HepG2 (cell line): ENCODE measurements around the gene OR6C4. TPM values are rescaled to one million over a fixed set of nuclear protein-coding genes. Genes with fewer than 3 reads are reported as not detected.

Experiments
- MEF2D ChIP-seq: sonication (generic); formaldehyde crosslinking; IDR thresholded peaks from 2 replicates; pipeline ENCODE4 v1.5.1; 2020; ENCODE audit warnings: mild to moderate bottlenecking, missing genetic modification reagents
- MIER2 ChIP-seq: IDR thresholded peaks from 2 replicates; pipeline ENCODE4 v1.6.1; 2016; ENCODE audit warnings: missing biosample characterization, missing genetic modification reagents
- PTBP1 ChIP-seq: fragments of 200-400 bp; formaldehyde crosslinking; IDR thresholded peaks from 2 replicates; pipeline ENCODE4 v1.6.1; 2018; ENCODE audit warnings: low read length, low read depth; ENCODE audit not compliant: poor library complexity, severe bottlenecking
- RARA ChIP-seq: IDR thresholded peaks from 2 replicates; pipeline ENCODE4 v1.6.1; 2016; ENCODE audit warnings: missing genetic modification reagents, missing compliant biosample characterization
- REXO4 ChIP-seq: sonication (generic); formaldehyde crosslinking; IDR thresholded peaks from 2 replicates; pipeline ENCODE4 v1.8.0; 2022; ENCODE audit warnings: missing genetic modification reagents, mild to moderate bottlenecking, borderline replicate concordance
- SMARCE1 ChIP-seq: fragments of 450-650 bp; IDR thresholded peaks from 2 replicates; pipeline ENCODE4 v1.6.1; 2017; ENCODE audit warnings: borderline replicate concordance
- SRSF4 ChIP-seq: fragments of 200-400 bp; formaldehyde crosslinking; IDR thresholded peaks from one replicate; pipeline ENCODE4 v1.6.1; 2018; ENCODE audit warnings: mild to moderate bottlenecking, low read depth, low read length, moderate library complexity; ENCODE audit not compliant: poor library complexity, severe bottlenecking
- TAF1 ChIP-seq: sonication (generic); formaldehyde crosslinking; IDR thresholded peaks from 2 replicates; pipeline ENCODE4 v1.4.0; 2020; ENCODE audit warnings: missing genetic modification reagents
- ZMYM3 ChIP-seq: sonication (generic); formaldehyde crosslinking; IDR thresholded peaks from 2 replicates; pipeline ENCODE4 v1.5.1; 2020; ENCODE audit warnings: mild to moderate bottlenecking, missing genetic modification reagents
- ZNF138 ChIP-seq: sonication (generic); formaldehyde crosslinking; IDR thresholded peaks from 2 replicates; pipeline ENCODE4 v1.5.0; 2020; ENCODE audit warnings: mild to moderate bottlenecking, low read depth, missing genetic modification reagents
- ZNF614 ChIP-seq: IDR thresholded peaks from 2 replicates; pipeline ENCODE4 v1.6.1; 2018; ENCODE audit warnings: missing biosample characterization, missing genetic modification reagents, inconsistent platforms, borderline replicate concordance
- ZNF629 ChIP-seq: sonication (generic); formaldehyde crosslinking; conservative IDR thresholded peaks from 2 replicates; pipeline ENCODE4 v1.5.0; 2020; ENCODE audit warnings: missing genetic modification reagents
- ZSCAN9 ChIP-seq: IDR thresholded peaks from 2 replicates; pipeline ENCODE4 v1.6.1; 2016; ENCODE audit warnings: borderline replicate concordance
- polyA plus RNA-seq, 8 experiments: library from polyadenylated mRNA; depleted of rRNA in 3 of 8; stranded (reverse) in 7 of 8; unstranded in 1 of 8; fragments of >200 nt; fragmentation: Illumina TruSeq in 4 of 8; extraction: Trizol in 4 of 8; gene quantifications; 2 replicates each; pipeline versions ENCODE4 v1.2.1 to v1.2.3, GENCODE V29; 2011 to 2016; ENCODE audit warnings: low read depth in 4 of 8, missing spikeins in 1 of 8, mixed read lengths in 1 of 8; ENCODE audit not compliant: insufficient read depth in 1 of 8
- total RNA-seq, 5 experiments: library from RNA; depleted of rRNA; stranded (reverse); fragments of >200 nt; fragmentation: Illumina TruSeq; extraction: Trizol; gene quantifications; 2 replicates each; pipeline ENCODE4 v1.2.3, GENCODE V29; 2016; ENCODE audit warnings: low read depth in 1 of 5
- TF ChIP-seq, protein P1 (sequence below): IDR thresholded peaks from 2 replicates; pipeline ENCODE4 v1.6.1; 2016; ENCODE audit warnings: low read depth, borderline replicate concordance
- TF ChIP-seq, protein P2 (sequence below): sonication (generic); formaldehyde crosslinking; IDR thresholded peaks from 2 replicates; pipeline ENCODE4 v1.4.0; 2020; ENCODE audit warnings: missing genetic modification reagents, mild to moderate bottlenecking, borderline replicate concordance
- TF ChIP-seq, protein P3 (sequence below): IDR thresholded peaks from 2 replicates; pipeline ENCODE4 v1.6.1; 2016
- TF ChIP-seq, protein P4 (sequence below): sonication (generic); formaldehyde crosslinking; IDR thresholded peaks from 2 replicates; pipeline ENCODE4 v1.8.0; 2022; ENCODE audit warnings: missing genetic modification reagents, mild to moderate bottlenecking, moderate library complexity, borderline replicate concordance
- TF ChIP-seq, protein P5 (sequence below): sonication (generic); formaldehyde crosslinking; IDR thresholded peaks from 2 replicates; pipeline ENCODE4 v1.4.0; 2020; ENCODE audit warnings: missing genetic modification reagents
- TF ChIP-seq, protein P6 (sequence below): sonication (generic); formaldehyde crosslinking; conservative IDR thresholded peaks from 2 replicates; pipeline ENCODE4 v1.8.1; 2023; ENCODE audit warnings: missing genetic modification reagents
- TF ChIP-seq, protein P7 (sequence below): IDR thresholded peaks from 2 replicates; pipeline ENCODE4 v1.6.1; 2016; ENCODE audit warnings: control low read depth
- TF ChIP-seq, protein P8 (sequence below): fragments of 450-650 bp; IDR thresholded peaks from 2 replicates; pipeline ENCODE4 v1.6.1; 2017

OR6C4 gene
- total and polyA plus RNA-seq, 2 of the 13 experiments (the other 11 are each of a cell fraction or from before 2014, with no cell fraction given) = not detected

DNA sequence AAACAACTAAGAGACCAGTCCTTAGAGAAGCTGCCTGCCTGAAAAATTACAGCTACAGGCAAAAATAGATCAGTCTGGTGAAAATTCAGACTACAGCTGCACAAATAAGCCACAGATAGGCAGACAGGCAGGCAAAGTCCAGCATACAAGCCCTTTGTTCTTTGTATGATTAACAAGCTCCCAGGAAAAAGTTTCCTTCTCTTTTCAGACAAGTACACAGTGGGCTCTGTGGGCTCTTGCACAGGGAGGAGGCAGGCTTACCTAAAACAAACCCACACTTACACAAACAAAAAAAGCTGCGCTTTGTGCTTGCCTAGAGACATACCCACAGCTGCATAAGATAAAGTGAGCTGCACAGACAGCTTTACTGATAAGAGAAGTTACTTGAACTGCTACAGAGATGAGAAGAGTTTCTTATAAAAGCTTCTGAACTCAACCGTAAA lies 49.6 kb upstream of the OR6C4 start (continued):
- TF ChIP-seq, protein P1, sequence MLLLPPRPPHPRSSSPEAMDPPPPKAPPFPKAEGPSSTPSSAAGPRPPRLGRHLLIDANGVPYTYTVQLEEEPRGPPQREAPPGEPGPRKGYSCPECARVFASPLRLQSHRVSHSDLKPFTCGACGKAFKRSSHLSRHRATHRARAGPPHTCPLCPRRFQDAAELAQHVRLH (CRISPR knock-in tag) = peak; percentile 66; the same call in 1 of the 2 replicates
- TF ChIP-seq MIER2 = peak; percentile 25; the same call in 1 of the 2 replicates
- no peak for TF ChIP-seq ZNF629 (CRISPR knock-in tag)
- TF ChIP-seq, protein P2, sequence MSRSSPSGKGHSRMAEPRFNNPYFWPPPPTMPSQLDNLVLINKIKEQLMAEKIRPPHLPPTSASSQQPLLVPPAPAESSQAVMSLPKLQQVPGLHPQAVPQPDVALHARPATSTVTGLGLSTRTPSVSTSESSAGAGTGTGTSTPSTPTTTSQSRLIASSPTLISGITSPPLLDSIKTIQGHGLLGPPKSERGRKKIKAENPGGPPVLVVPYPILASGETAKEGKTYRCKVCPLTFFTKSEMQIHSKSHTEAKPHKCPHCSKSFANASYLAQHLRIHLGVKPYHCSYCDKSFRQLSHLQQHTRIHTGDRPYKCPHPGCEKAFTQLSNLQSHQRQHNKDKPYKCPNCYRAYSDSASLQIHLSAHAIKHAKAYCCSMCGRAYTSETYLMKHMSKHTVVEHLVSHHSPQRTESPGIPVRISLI (CRISPR knock-in tag) = peak; percentile 73; the same call in 1 of the 2 replicates
- TF ChIP-seq, protein P3, sequence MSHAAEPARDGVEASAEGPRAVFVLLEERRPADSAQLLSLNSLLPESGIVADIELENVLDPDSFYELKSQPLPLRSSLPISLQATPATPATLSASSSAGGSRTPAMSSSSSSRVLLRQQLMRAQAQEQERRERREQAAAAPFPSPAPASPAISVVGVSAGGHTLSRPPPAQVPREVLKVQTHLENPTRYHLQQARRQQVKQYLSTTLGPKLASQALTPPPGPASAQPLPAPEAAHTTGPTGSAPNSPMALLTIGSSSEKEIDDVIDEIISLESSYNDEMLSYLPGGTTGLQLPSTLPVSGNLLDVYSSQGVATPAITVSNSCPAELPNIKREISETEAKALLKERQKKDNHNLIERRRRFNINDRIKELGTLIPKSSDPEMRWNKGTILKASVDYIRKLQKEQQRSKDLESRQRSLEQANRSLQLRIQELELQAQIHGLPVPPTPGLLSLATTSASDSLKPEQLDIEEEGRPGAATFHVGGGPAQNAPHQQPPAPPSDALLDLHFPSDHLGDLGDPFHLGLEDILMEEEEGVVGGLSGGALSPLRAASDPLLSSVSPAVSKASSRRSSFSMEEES = 0 out of 2 replicates have a peak, but pooled peaks have one; percentile 26
- TF ChIP-seq SMARCE1 = no peak
- TF ChIP-seq, protein P4, sequence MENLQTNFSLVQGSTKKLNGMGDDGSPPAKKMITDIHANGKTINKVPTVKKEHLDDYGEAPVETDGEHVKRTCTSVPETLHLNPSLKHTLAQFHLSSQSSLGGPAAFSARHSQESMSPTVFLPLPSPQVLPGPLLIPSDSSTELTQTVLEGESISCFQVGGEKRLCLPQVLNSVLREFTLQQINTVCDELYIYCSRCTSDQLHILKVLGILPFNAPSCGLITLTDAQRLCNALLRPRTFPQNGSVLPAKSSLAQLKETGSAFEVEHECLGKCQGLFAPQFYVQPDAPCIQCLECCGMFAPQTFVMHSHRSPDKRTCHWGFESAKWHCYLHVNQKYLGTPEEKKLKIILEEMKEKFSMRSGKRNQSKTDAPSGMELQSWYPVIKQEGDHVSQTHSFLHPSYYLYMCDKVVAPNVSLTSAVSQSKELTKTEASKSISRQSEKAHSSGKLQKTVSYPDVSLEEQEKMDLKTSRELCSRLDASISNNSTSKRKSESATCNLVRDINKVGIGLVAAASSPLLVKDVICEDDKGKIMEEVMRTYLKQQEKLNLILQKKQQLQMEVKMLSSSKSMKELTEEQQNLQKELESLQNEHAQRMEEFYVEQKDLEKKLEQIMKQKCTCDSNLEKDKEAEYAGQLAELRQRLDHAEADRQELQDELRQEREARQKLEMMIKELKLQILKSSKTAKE = peak; percentile 86
- no peak for TF ChIP-seq TAF1 (CRISPR knock-in tag)
- TF ChIP-seq, protein P5, sequence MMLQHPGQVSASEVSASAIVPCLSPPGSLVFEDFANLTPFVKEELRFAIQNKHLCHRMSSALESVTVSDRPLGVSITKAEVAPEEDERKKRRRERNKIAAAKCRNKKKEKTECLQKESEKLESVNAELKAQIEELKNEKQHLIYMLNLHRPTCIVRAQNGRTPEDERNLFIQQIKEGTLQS (CRISPR knock-in tag) = no peak
- TF ChIP-seq ZNF614 = peak; percentile 77; the same call in 1 of the 2 replicates
- TF ChIP-seq, protein P6, sequence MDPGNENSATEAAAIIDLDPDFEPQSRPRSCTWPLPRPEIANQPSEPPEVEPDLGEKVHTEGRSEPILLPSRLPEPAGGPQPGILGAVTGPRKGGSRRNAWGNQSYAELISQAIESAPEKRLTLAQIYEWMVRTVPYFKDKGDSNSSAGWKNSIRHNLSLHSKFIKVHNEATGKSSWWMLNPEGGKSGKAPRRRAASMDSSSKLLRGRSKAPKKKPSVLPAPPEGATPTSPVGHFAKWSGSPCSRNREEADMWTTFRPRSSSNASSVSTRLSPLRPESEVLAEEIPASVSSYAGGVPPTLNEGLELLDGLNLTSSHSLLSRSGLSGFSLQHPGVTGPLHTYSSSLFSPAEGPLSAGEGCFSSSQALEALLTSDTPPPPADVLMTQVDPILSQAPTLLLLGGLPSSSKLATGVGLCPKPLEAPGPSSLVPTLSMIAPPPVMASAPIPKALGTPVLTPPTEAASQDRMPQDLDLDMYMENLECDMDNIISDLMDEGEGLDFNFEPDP (CRISPR knock-in tag) = no peak
- TF ChIP-seq, protein P7, sequence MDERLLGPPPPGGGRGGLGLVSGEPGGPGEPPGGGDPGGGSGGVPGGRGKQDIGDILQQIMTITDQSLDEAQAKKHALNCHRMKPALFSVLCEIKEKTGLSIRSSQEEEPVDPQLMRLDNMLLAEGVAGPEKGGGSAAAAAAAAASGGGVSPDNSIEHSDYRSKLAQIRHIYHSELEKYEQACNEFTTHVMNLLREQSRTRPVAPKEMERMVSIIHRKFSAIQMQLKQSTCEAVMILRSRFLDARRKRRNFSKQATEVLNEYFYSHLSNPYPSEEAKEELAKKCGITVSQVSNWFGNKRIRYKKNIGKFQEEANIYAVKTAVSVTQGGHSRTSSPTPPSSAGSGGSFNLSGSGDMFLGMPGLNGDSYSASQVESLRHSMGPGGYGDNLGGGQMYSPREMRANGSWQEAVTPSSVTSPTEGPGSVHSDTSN (CRISPR knock-in tag) = no peak
- TF ChIP-seq ZNF138 (CRISPR knock-in tag) = no peak
- TF ChIP-seq ZSCAN9 = 0 out of 2 replicates have a peak, but pooled peaks have one; percentile 62
- peak; percentile 50 for TF ChIP-seq RARA (CRISPR knock-in tag)
- peak; percentile 94 for TF ChIP-seq MEF2D (CRISPR knock-in tag)
- TF ChIP-seq SRSF4 = no peak
- no peak for TF ChIP-seq REXO4 (CRISPR knock-in tag)
- peak; percentile 55; the same call in 1 of the 2 replicates for TF ChIP-seq ZMYM3
- TF ChIP-seq, protein P8, sequence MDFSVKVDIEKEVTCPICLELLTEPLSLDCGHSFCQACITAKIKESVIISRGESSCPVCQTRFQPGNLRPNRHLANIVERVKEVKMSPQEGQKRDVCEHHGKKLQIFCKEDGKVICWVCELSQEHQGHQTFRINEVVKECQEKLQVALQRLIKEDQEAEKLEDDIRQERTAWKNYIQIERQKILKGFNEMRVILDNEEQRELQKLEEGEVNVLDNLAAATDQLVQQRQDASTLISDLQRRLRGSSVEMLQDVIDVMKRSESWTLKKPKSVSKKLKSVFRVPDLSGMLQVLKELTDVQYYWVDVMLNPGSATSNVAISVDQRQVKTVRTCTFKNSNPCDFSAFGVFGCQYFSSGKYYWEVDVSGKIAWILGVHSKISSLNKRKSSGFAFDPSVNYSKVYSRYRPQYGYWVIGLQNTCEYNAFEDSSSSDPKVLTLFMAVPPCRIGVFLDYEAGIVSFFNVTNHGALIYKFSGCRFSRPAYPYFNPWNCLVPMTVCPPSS = no peak
- TF ChIP-seq PTBP1 = no peak
